ENCODE results near the gene LARP1. TPM values are rescaled to one million over a fixed set of nuclear protein-coding genes. Genes with fewer than 3 reads are reported as not detected.
"Not testable (repeated sequence)": the region's sequence is repeated elsewhere in the genome, so short reads cannot be mapped to it uniquely, and the experiment has no call there.

The LARP1 gene
- total RNA-seq, 2 donors from 2014 or later = 83.9 to 163 TPM

DNA sequence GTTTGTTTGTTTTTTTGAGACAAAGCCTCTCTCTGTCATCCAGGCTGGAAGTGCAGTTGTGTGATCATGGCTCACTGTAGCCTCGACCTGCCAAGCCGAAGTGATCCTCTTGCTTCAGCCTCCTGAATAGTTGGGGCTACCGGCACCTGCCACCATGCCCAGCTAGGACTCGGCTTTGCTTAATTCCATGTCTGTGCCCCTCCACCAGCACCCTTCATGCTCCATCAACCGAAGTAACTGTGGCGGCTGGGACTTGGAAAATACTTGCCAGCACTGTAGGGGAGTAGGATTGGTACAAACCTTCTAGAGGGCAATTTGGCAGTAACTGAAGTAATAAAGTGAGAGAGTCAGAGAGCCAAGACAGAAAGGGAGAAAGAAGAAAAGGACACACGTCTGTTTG, 76.3 kb downstream of the LARP1 start:
- no peaks in the 10 kb centered on the region for H3K36me3 ChIP-seq
- no peak overlapping the region for H3K4me3 ChIP-seq
- no peak overlapping the region for H3K27ac ChIP-seq
- TF ChIP-seq POLR2A (IDR thresholded peaks at IDR 0.05) (no peak), POLR2AphosphoS5 (IDR thresholded peaks at IDR 0.05) (no peak)
- TF ChIP-seq, protein P1, sequence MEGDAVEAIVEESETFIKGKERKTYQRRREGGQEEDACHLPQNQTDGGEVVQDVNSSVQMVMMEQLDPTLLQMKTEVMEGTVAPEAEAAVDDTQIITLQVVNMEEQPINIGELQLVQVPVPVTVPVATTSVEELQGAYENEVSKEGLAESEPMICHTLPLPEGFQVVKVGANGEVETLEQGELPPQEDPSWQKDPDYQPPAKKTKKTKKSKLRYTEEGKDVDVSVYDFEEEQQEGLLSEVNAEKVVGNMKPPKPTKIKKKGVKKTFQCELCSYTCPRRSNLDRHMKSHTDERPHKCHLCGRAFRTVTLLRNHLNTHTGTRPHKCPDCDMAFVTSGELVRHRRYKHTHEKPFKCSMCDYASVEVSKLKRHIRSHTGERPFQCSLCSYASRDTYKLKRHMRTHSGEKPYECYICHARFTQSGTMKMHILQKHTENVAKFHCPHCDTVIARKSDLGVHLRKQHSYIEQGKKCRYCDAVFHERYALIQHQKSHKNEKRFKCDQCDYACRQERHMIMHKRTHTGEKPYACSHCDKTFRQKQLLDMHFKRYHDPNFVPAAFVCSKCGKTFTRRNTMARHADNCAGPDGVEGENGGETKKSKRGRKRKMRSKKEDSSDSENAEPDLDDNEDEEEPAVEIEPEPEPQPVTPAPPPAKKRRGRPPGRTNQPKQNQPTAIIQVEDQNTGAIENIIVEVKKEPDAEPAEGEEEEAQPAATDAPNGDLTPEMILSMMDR (IDR thresholded peaks at IDR 0.05) = no peak
- no peak for DNase-seq (ENCODE audit: low spot score)
- H3K9me3 ChIP-seq = no peaks in the 10 kb centered on the region
- intact Hi-C loops (cut with DNase I) = no loop called here
- H3K27me3 ChIP-seq (replicated peaks; ENCODE audit: insufficient read depth) = no peaks in the 10 kb centered on the region
- WGBS = 83% methylated on average over 7 of the region's 7 CpGs
- H3K4me1 ChIP-seq (replicated peaks) = peaks cover 5% of the 10 kb centered on the region

DNA sequence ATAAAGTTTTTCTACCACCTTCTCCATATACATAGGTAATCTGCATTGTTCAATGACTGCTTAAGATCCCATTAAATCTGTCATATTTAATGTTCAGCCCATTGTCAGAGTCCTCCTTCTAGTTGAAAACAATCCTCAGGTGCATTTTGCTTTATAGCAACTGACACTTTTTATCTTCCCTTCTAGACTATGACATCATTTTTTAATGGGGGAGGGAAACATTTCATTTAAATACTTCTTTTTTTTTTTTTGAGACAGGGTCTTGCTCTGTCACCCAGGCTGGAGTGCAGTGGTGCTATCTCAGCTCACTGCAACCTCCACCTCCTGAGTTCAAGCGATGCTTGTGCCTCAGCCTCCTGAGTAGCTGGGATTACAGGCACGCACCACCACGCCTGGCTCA, 77.6 kb downstream of the LARP1 start:
- H3K27me3 ChIP-seq (replicated peaks; ENCODE audit: insufficient read depth); H3K27ac ChIP-seq; intact Hi-C loops (cut with DNase I); H3K36me3 ChIP-seq; H3K9me3 ChIP-seq; H3K4me1 ChIP-seq (replicated peaks); DNase-seq (ENCODE audit: low spot score); H3K4me3 ChIP-seq: not testable (repeated sequence)
- WGBS = 92% methylated on average over 3 of the region's 3 CpGs

DNA sequence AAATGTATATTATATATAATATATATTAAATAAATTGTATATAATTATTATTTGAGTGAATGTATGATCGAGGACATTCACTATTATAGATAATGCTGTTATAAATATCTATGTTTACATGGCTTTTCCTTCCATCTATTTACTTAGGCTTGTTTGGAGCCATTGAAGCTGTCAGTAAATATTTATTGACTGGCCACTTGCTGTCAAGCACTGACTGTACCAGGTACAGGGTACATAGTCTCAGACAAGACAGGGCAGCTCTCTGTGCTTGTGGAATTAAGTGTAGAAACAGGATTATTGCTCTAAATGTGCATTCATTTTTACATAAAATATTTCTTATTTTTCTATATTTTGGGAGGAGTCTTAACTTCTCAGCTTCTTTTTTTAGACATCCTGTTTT, 78.9 kb downstream of the LARP1 start:
- H3K4me1 ChIP-seq (replicated peaks) = peaks cover 5% of the 10 kb centered on the region
- 48% methylated on average over 1 of the region's 1 CpG for WGBS
- no peak overlapping the region for H3K4me3 ChIP-seq
- H3K36me3 ChIP-seq = no peaks in the 10 kb centered on the region
- intact Hi-C loops (cut with DNase I) = no loop called here
- H3K27ac ChIP-seq = peak overlapping the region in 1 of 2 donors; percentile 5
- H3K27me3 ChIP-seq (replicated peaks; ENCODE audit: insufficient read depth) = no peaks in the 10 kb centered on the region
- DNase-seq (ENCODE audit: low spot score) = peak; percentile 38
- TF ChIP-seq, protein P1 (IDR thresholded peaks at IDR 0.05) = no peak
- TF ChIP-seq POLR2A (IDR thresholded peaks at IDR 0.05) = no peak
- TF ChIP-seq POLR2AphosphoS5 (IDR thresholded peaks at IDR 0.05) = peak; percentile 79
- H3K9me3 ChIP-seq = no peaks in the 10 kb centered on the region

DNA sequence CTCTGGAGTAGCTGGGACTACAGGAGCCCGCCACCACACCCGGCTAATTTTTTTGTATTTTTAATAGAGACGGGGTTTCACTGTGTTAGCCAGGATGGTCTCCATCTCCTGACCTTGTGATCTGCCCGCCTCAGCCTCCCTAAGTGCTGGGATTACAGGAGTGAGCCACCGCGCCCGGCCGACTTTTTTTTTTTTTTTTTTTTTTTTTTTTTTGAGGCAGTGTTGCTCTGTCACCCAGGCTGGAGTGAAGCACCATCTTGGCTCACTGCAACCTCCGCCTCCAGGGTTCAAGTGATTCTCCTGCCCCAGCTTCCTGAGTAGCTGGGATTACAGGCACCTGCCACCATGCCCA, 80.5 kb downstream of the LARP1 start:
- 66% methylated on average over 9 of the region's 9 CpGs for WGBS
- H3K9me3 ChIP-seq; H3K4me1 ChIP-seq (replicated peaks); DNase-seq (ENCODE audit: low spot score); H3K4me3 ChIP-seq; H3K27me3 ChIP-seq (replicated peaks; ENCODE audit: insufficient read depth); H3K36me3 ChIP-seq; H3K27ac ChIP-seq; intact Hi-C loops (cut with DNase I): not testable (repeated sequence)

DNA sequence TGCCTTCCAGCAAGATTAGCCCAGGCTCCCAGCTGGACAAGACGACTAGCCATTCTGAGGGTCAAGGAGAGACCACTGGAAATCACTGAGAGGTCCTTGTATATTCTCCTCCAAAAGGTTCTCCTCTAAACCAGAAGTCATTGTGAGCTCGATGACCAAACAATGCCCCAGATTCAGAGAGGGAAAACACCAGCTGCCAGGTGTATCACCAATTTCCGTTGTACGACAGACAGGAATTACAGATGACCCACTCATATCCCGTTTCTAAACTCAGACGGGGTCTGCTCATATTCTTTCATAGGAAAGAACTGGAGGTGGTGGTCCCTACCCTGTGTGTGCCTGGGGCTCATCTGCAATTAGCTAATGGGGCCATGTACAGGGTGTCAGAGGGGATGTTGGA, 81.0 kb downstream of the LARP1 start:
- intact Hi-C loops (cut with DNase I) = no loop called here
- DNase-seq (ENCODE audit: low spot score) = no peak
- WGBS = 90% methylated on average over 6 of the region's 6 CpGs
- Histone ChIP-seq H3K4me3 (no peak overlapping the region), H3K27me3 (replicated peaks; ENCODE audit: insufficient read depth) (no peaks in the 10 kb centered on the region), H3K4me1 (replicated peaks) (peaks cover 5% of the 10 kb centered on the region), H3K9me3 (no peaks in the 10 kb centered on the region), H3K27ac (no peak overlapping the region), H3K36me3 (no peaks in the 10 kb centered on the region)
- no peak for TF ChIP-seq POLR2A (IDR thresholded peaks at IDR 0.05)
- TF ChIP-seq POLR2AphosphoS5 (IDR thresholded peaks at IDR 0.05) = no peak
- TF ChIP-seq, protein P1 (IDR thresholded peaks at IDR 0.05) = no peak

DNA sequence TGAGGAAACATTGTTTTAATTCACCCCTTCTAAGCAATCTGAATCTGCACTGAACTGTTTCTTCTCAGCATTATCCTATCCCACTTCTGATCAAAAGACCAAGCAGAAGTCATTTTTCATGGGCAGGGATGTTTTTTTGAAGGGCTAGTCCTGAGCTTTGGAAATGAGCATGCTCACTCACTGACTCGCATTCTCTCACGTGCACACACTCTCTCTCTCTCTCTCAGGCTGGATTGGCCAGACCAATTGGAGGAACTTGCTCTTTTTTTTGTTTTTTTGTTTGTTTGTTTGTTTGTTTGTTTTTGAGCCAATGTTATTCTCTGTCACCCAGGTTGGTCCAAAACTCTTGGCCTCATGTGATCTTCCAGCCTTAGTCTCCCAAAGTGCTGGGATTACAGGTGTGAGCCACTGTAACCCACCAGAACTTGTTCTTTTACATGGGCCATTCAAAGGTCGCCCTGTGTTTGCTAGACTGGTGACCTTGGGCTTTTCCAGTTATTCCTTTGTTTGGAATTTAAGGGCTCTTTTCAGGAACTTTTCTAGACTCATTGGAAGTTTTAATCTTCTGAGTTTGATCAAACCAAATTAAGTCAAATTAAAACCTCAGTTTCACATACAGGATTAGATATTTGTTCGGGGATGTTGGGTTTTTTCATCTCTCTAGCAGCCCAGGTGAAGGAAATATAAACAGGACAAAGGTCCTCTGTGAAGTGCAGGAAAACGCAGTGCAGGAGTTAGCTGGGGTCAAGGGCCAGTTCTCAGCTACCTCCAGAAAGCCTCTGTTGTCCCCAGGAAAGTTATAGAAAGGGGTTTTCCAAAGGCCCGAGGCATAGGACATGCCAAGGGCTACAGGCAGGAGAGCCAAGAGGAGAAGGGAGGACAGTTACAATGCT, 82.1 kb downstream of the LARP1 start:
- H3K27me3 ChIP-seq (replicated peaks; ENCODE audit: insufficient read depth) = no peaks in the 10 kb centered on the region
- intact Hi-C loops (cut with DNase I) = no loop called here
- WGBS = 86% methylated on average over 6 of the region's 6 CpGs

More for the DNA sequence above, 82.1 kb downstream of the LARP1 start:
- Histone ChIP-seq H3K4me3 (no peak overlapping the region), H3K4me1 (replicated peaks) (peaks cover 5% of the 10 kb centered on the region), H3K36me3 (no peaks in the 10 kb centered on the region), H3K9me3 (no peaks in the 10 kb centered on the region), H3K27ac (no peak overlapping the region)
- no peak for DNase-seq (ENCODE audit: low spot score)
- TF ChIP-seq, protein P1 (IDR thresholded peaks at IDR 0.05) = no peak
- TF ChIP-seq POLR2A (IDR thresholded peaks at IDR 0.05) (no peak), POLR2AphosphoS5 (IDR thresholded peaks at IDR 0.05) (no peak)

Measured in prostate gland (tissue), 2 donors.